Fibroblast of lung (primary cell): ENCODE measurements around the gene NBPF3. TPM values are rescaled to one million over a fixed set of nuclear protein-coding genes. Genes with fewer than 3 reads are reported as not detected.

Source experiments
- DNase-seq, 2 donors: peaks; one replicate each; pipeline versions ENCODE4 v3.0.0 to v3.0.0-alpha.2; 2010; ENCODE audit warnings: low read depth in 2 of 2
- H2AFZ ChIP-seq: 2 replicates; pipeline ENCODE4 v1.5.1; 2012; ENCODE audit warnings: low read length, control low read depth, inconsistent platforms
- H3K27ac ChIP-seq: 2 replicates; pipeline ENCODE4 v1.5.1; 2011; ENCODE audit warnings: low read length, control low read depth; ENCODE audit not compliant: insufficient read depth
- H3K27me3 ChIP-seq: 2 replicates; pipeline ENCODE4 v1.5.1; 2011; ENCODE audit warnings: mild to moderate bottlenecking, low read length; ENCODE audit not compliant: control insufficient read depth, insufficient read depth
- H3K36me3 ChIP-seq: 2 replicates; pipeline ENCODE4 v1.5.1; 2011; ENCODE audit warnings: low read length; ENCODE audit not compliant: control insufficient read depth, insufficient read depth
- H3K4me1 ChIP-seq: 2 replicates; pipeline ENCODE4 v1.5.1; 2011; ENCODE audit warnings: low read length; ENCODE audit not compliant: control insufficient read depth, insufficient read depth; ENCODE audit errors: extremely low read depth
- H3K4me2 ChIP-seq: 2 replicates; pipeline ENCODE4 v1.5.1; 2011; ENCODE audit warnings: low read length, control low read depth; ENCODE audit not compliant: insufficient read depth; ENCODE audit errors: extremely low read depth
- H3K4me3 ChIP-seq, 4 experiments: fragments of 200-600 bp in 1 of 4; sonication (generic) in 1 of 4; replicated peaks in 1 of 4; 2 replicates each; pipeline ENCODE4 v1.5.1; 2011 to 2016; ENCODE audit warnings: low read length in 4 of 4, low read depth in 3 of 4, mild to moderate bottlenecking in 3 of 4, control low read depth in 2 of 4, inconsistent platforms in 1 of 4, mixed read lengths in 1 of 4; ENCODE audit not compliant: insufficient read depth in 1 of 4; ENCODE audit errors: control extremely low read depth in 1 of 4
- H3K79me2 ChIP-seq: 2 replicates; pipeline ENCODE4 v1.5.1; 2012; ENCODE audit warnings: mild to moderate bottlenecking, low read length, inconsistent platforms; ENCODE audit not compliant: control insufficient read depth, insufficient read depth
- H3K9ac ChIP-seq: 2 replicates; pipeline ENCODE4 v1.5.1; 2011; ENCODE audit warnings: mild to moderate bottlenecking, low read length, control low read depth; ENCODE audit not compliant: insufficient read depth
- H3K9me3 ChIP-seq: 2 replicates; pipeline ENCODE4 v1.5.1; 2012; ENCODE audit warnings: low read depth, low read length; ENCODE audit not compliant: control insufficient read depth, insufficient read depth
- H4K20me1 ChIP-seq: 2 replicates; pipeline ENCODE4 v1.5.1; 2011; ENCODE audit warnings: low read length; ENCODE audit not compliant: control insufficient read depth, insufficient read depth; ENCODE audit errors: extremely low read depth
- EZH2 ChIP-seq: IDR thresholded peaks from 2 replicates; pipeline ENCODE4 v1.5.1; 2012; ENCODE audit warnings: low read length, control low read depth, mild to moderate bottlenecking; ENCODE audit errors: missing control alignments
- polyA plus RNA-seq, 2 donors: library from polyadenylated mRNA; depleted of rRNA in 1 of 2; stranded (reverse) in 1 of 2; unstranded in 1 of 2; fragments of >200 nt; gene quantifications; 2 replicates each; pipeline ENCODE4 v1.2.1, GENCODE V29; 2011 to 2012; ENCODE audit warnings: missing spikeins in 1 of 2
- total RNA-seq: library from RNA; depleted of rRNA; stranded (reverse); fragments of >200 nt; gene quantifications from 2 replicates; pipeline ENCODE4 v1.2.1, GENCODE V29; 2014
- TF ChIP-seq, protein P1 (sequence below), 2 donors: IDR thresholded peaks in 1 of 2; conservative IDR thresholded peaks in 1 of 2; 1 replicate in 1 of 2; 2 replicates in 1 of 2; pipeline ENCODE4 v1.5.1; 2011 to 2012; ENCODE audit warnings: low read length in 2 of 2, control low read depth in 1 of 2, inconsistent platforms in 1 of 2, low read depth in 1 of 2, mild to moderate bottlenecking in 1 of 2

Gene NBPF3
- total and polyA plus RNA-seq, 2 donors (not counting 1 experiment from before 2014, with no cell fraction given) = 20.4 to 35.0 TPM

DNA sequence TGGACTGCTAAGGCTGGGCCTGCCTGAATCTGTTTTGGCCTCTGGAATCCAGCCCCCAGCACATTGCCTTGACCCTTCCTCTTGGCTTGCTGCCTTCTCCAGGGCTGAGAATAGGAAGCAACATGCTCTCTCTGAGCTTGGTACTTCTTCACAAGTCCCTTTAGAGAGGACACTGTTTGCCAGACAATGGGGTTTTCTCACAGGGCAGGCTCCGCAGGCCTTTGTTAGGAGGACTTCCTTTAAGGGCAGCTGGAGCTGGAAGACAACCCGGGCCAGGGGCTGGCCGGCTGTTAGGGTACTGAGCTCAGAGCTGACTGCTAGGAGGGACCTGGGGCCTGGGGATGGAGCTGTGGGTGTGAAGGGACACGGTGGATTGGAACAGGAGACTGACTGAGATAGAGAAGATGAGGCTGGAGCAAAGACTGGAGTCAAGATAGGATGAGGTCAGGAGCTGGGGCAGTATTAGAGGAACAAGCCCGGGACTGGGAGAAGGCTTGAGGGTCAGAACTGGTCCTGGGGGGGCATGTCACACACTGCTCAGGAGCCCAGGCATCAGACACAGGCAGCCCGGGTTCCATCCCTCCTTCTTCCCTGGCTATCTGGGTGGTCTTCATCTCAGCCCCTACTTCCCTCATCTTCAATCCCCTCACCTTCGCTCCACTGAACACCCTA is 63.9 kb downstream of the NBPF3 start:
- H3K4me3 ChIP-seq = no peak overlapping the region
- H3K4me1 ChIP-seq = no peaks in the 10 kb centered on the region
- no peak overlapping the region for H3K4me2 ChIP-seq
- peaks cover 8% of the 10 kb centered on the region for H3K27me3 ChIP-seq
- no peak for DNase-seq
- no peaks in the 10 kb centered on the region for H3K9me3 ChIP-seq
- TF ChIP-seq EZH2 = no peak
- TF ChIP-seq, protein P1, sequence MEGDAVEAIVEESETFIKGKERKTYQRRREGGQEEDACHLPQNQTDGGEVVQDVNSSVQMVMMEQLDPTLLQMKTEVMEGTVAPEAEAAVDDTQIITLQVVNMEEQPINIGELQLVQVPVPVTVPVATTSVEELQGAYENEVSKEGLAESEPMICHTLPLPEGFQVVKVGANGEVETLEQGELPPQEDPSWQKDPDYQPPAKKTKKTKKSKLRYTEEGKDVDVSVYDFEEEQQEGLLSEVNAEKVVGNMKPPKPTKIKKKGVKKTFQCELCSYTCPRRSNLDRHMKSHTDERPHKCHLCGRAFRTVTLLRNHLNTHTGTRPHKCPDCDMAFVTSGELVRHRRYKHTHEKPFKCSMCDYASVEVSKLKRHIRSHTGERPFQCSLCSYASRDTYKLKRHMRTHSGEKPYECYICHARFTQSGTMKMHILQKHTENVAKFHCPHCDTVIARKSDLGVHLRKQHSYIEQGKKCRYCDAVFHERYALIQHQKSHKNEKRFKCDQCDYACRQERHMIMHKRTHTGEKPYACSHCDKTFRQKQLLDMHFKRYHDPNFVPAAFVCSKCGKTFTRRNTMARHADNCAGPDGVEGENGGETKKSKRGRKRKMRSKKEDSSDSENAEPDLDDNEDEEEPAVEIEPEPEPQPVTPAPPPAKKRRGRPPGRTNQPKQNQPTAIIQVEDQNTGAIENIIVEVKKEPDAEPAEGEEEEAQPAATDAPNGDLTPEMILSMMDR (conservative IDR thresholded peaks at IDR 0.05 in 1 of 2, IDR thresholded peaks at IDR 0.05 in 1 of 2; ENCODE audit: low read depth in 1 of 2, low read length in 2 of 2) = no peak
- H4K20me1 ChIP-seq = no peaks in the 10 kb centered on the region
- H3K79me2 ChIP-seq = no peaks in the 10 kb centered on the region
- H3K9ac ChIP-seq = no peak overlapping the region
- no peaks in the 10 kb centered on the region for H3K36me3 ChIP-seq
- H3K27ac ChIP-seq = no peak overlapping the region
- H2AFZ ChIP-seq = no peak overlapping the region

DNA sequence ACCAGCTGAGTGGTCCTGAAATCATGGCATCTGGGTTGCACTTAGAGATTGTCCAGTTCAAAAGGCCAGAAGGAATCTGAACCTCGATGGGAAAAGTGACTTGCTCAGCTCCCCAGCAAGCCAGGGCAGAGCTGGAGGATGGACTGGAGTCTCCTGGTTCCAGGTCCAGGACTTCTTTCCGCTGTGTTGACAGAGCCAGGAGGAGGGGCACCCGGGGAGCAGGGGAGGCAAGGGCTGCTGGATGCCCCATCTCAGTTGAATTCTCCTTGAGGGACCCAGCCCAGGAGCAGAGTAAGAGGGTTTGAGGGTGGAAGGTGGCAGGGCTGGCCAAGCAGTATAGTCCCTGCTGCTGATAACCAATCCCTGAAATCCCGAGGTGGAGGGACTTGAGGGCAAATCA is 66.9 kb downstream of the NBPF3 start:
- Histone ChIP-seq H3K36me3 (no peaks in the 10 kb centered on the region), H3K9ac (no peak overlapping the region), H3K27ac (no peak overlapping the region), H2AFZ (no peak overlapping the region), H3K4me1 (peaks cover 6% of the 10 kb centered on the region), H3K4me3 (no peak overlapping the region), H4K20me1 (no peaks in the 10 kb centered on the region), H3K27me3 (peaks cover 29% of the 10 kb centered on the region), H3K79me2 (no peaks in the 10 kb centered on the region), H3K4me2 (no peak overlapping the region), H3K9me3 (no peaks in the 10 kb centered on the region)
- no peak for DNase-seq
- TF ChIP-seq, protein P1 (conservative IDR thresholded peaks at IDR 0.05 in 1 of 2, IDR thresholded peaks at IDR 0.05 in 1 of 2; ENCODE audit: low read depth in 1 of 2, low read length in 2 of 2) = no peak
- no peak for TF ChIP-seq EZH2

DNA sequence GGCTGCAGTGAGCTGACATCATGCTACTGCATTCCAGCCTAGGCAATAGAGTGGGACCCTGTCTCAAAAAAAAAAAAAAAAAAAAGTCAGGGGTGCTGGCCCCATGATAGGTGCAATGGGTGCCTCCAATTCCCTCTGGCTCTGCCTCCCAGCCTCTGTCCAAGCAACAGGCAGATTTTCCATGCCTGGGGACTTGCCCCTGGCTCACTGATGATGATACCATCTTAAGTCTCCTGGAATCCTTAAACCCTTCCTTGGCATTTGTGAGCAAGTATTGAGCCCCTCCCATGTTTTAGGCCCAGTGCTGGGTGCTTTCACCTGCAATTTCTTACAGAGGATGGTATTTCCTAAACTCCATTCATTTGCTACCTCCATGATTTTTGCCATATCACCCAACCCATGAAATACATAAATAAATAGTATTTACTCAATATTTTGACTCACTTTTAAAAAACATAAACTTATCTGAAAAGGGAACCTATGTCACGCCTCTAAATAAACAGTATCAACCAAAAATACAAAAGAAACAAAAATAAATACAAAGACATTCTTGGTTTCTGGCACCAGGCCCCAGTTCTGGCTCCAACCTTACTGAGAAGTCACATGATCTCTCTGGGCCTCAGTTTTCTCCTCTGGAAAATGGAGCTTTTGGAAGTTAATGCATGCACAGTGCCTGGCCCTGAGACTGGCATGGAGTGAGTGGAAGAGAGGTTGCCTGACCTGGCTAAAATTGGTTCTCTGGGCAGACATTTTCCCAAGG is 67.8 kb downstream of the NBPF3 start:
- no peaks in the 10 kb centered on the region for H3K36me3 ChIP-seq
- no peak overlapping the region for H3K27ac ChIP-seq
- no peak for DNase-seq

More for the DNA sequence above, 67.8 kb downstream of the NBPF3 start:
- Histone ChIP-seq H3K27me3 (peaks cover 33% of the 10 kb centered on the region), H3K4me2 (no peak overlapping the region), H3K4me3 (no peak overlapping the region), H3K4me1 (peaks cover 6% of the 10 kb centered on the region), H4K20me1 (no peaks in the 10 kb centered on the region), H3K9me3 (no peaks in the 10 kb centered on the region), H3K79me2 (no peaks in the 10 kb centered on the region), H3K9ac (no peak overlapping the region), H2AFZ (no peak overlapping the region)
- TF ChIP-seq EZH2 = no peak
- TF ChIP-seq, protein P1 (conservative IDR thresholded peaks at IDR 0.05 in 1 of 2, IDR thresholded peaks at IDR 0.05 in 1 of 2; ENCODE audit: low read depth in 1 of 2, low read length in 2 of 2) = no peak
